ENCODE data around the gene BCAR1.

BCAR1 gene

GRCh38 chr16:75267631-75268264, 16.3 kb upstream of the BCAR1 start:
- H3K4me1 ChIP-seq (ENCODE audit: control insufficient read depth, insufficient read depth, low read length) = peaks cover 45% of the 10 kb centered on the region
- peaks cover 8% of the 10 kb centered on the region for H3K36me3 ChIP-seq (ENCODE audit: insufficient read depth, low read length)
- H3K9ac ChIP-seq (ENCODE audit: low read depth, low read length) = no peak overlapping the region
- H3K9me3 ChIP-seq (replicated peaks; ENCODE audit: low read length) = no peaks in the 10 kb centered on the region
- no peak overlapping the region for H3K4me2 ChIP-seq (ENCODE audit: low read length)
- no peaks in the 10 kb centered on the region for H3K27me3 ChIP-seq (ENCODE audit: control insufficient read depth, insufficient read depth, low read length)
- no peak overlapping the region for H3K4me3 ChIP-seq (ENCODE audit: low read length)

GRCh38 chr16:75266738-75267630, 15.6 kb upstream of the BCAR1 start:
- H3K9ac ChIP-seq (ENCODE audit: low read depth, low read length) = no peak overlapping the region
- no peaks in the 10 kb centered on the region for H3K27me3 ChIP-seq (ENCODE audit: control insufficient read depth, insufficient read depth, low read length)
- H3K4me2 ChIP-seq (ENCODE audit: low read length) = peak overlapping the region; percentile 99
- no peaks in the 10 kb centered on the region for H3K9me3 ChIP-seq (replicated peaks; ENCODE audit: low read length)
- H3K4me3 ChIP-seq (ENCODE audit: low read length) = peak overlapping the region; percentile 98
- H3K36me3 ChIP-seq (ENCODE audit: insufficient read depth, low read length) = peaks cover 16% of the 10 kb centered on the region
- H3K4me1 ChIP-seq (ENCODE audit: control insufficient read depth, insufficient read depth, low read length) = peaks cover 52% of the 10 kb centered on the region

GRCh38 chr16:75265911-75266701, 14.7 kb upstream of the BCAR1 start:
- H3K4me3 ChIP-seq (ENCODE audit: low read length) = peak overlapping the region; percentile 98
- no peaks in the 10 kb centered on the region for H3K27me3 ChIP-seq (ENCODE audit: control insufficient read depth, insufficient read depth, low read length)

GRCh38 chr16:75264999-75265910, 13.8 kb upstream of the BCAR1 start:
- no peaks in the 10 kb centered on the region for H3K9me3 ChIP-seq (replicated peaks; ENCODE audit: low read length)
- peak overlapping the region; percentile 100 for H3K9ac ChIP-seq (ENCODE audit: low read depth, low read length)
- peak overlapping the region; percentile 98 for H3K4me3 ChIP-seq (ENCODE audit: low read length)
- H3K4me1 ChIP-seq (ENCODE audit: control insufficient read depth, insufficient read depth, low read length) = peaks cover 56% of the 10 kb centered on the region
- no peaks in the 10 kb centered on the region for H3K27me3 ChIP-seq (ENCODE audit: control insufficient read depth, insufficient read depth, low read length)
- H3K36me3 ChIP-seq (ENCODE audit: insufficient read depth, low read length) = peaks cover 20% of the 10 kb centered on the region
- peak overlapping the region; percentile 99 for H3K4me2 ChIP-seq (ENCODE audit: low read length)

More at GRCh38 chr16:75265911-75266701, 14.7 kb upstream of the BCAR1 start:
- Histone ChIP-seq H3K4me1 (ENCODE audit: control insufficient read depth, insufficient read depth, low read length) (peaks cover 56% of the 10 kb centered on the region), H3K4me2 (ENCODE audit: low read length) (peak overlapping the region; percentile 99), H3K36me3 (ENCODE audit: insufficient read depth, low read length) (peaks cover 20% of the 10 kb centered on the region), H3K9me3 (replicated peaks; ENCODE audit: low read length) (no peaks in the 10 kb centered on the region), H3K9ac (ENCODE audit: low read depth, low read length) (peak overlapping the region; percentile 100)

GRCh38 chr16:75264457-75264998, 13.1 kb upstream of the BCAR1 start:
- H3K4me1 ChIP-seq (ENCODE audit: control insufficient read depth, insufficient read depth, low read length) = peaks cover 56% of the 10 kb centered on the region
- no peaks in the 10 kb centered on the region for H3K27me3 ChIP-seq (ENCODE audit: control insufficient read depth, insufficient read depth, low read length)
- peak overlapping the region; percentile 100 for H3K9ac ChIP-seq (ENCODE audit: low read depth, low read length)
- peak overlapping the region; percentile 99 for H3K4me2 ChIP-seq (ENCODE audit: low read length)
- H3K9me3 ChIP-seq (replicated peaks; ENCODE audit: low read length) = no peaks in the 10 kb centered on the region
- H3K36me3 ChIP-seq (ENCODE audit: insufficient read depth, low read length) = peaks cover 20% of the 10 kb centered on the region
- peak overlapping the region; percentile 98 for H3K4me3 ChIP-seq (ENCODE audit: low read length)

GRCh38 chr16:75263963-75264445, 12.6 kb upstream of the BCAR1 start:
- no peaks in the 10 kb centered on the region for H3K27me3 ChIP-seq (ENCODE audit: control insufficient read depth, insufficient read depth, low read length)
- H3K36me3 ChIP-seq (ENCODE audit: insufficient read depth, low read length) = peaks cover 23% of the 10 kb centered on the region
- no peaks in the 10 kb centered on the region for H3K9me3 ChIP-seq (replicated peaks; ENCODE audit: low read length)
- peaks cover 56% of the 10 kb centered on the region for H3K4me1 ChIP-seq (ENCODE audit: control insufficient read depth, insufficient read depth, low read length)
- H3K4me2 ChIP-seq (ENCODE audit: low read length) = peak overlapping the region; percentile 99
- peak overlapping the region; percentile 100 for H3K9ac ChIP-seq (ENCODE audit: low read depth, low read length)
- H3K4me3 ChIP-seq (ENCODE audit: low read length) = peak overlapping the region; percentile 98

GRCh38 chr16:75263291-75263962, 12.0 kb upstream of the BCAR1 start:
- Histone ChIP-seq H3K4me1 (ENCODE audit: control insufficient read depth, insufficient read depth, low read length) (peaks cover 56% of the 10 kb centered on the region), H3K36me3 (ENCODE audit: insufficient read depth, low read length) (peaks cover 29% of the 10 kb centered on the region), H3K9me3 (replicated peaks; ENCODE audit: low read length) (no peaks in the 10 kb centered on the region), H3K4me3 (ENCODE audit: low read length) (peak overlapping the region; percentile 98), H3K27me3 (ENCODE audit: control insufficient read depth, insufficient read depth, low read length) (no peaks in the 10 kb centered on the region), H3K4me2 (ENCODE audit: low read length) (peak overlapping the region; percentile 99), H3K9ac (ENCODE audit: low read depth, low read length) (peak overlapping the region; percentile 100)

- Histone ChIP-seq H3K27me3 (ENCODE audit: control insufficient read depth, insufficient read depth, low read length) (no peaks in the 10 kb centered on the region), H3K9ac (ENCODE audit: low read depth, low read length) (no peak overlapping the region), H3K4me3 (ENCODE audit: low read length) (no peak overlapping the region), H3K36me3 (ENCODE audit: insufficient read depth, low read length) (peaks cover 34% of the 10 kb centered on the region), H3K4me2 (ENCODE audit: low read length) (peak overlapping the region; percentile 99), H3K4me1 (ENCODE audit: control insufficient read depth, insufficient read depth, low read length) (peaks cover 55% of the 10 kb centered on the region), H3K9me3 (replicated peaks; ENCODE audit: low read length) (no peaks in the 10 kb centered on the region)
Observed at GRCh38 chr16:75262800-75263127, 11.3 kb upstream of the BCAR1 start.

GRCh38 chr16:75262104-75262799, 10.8 kb upstream of the BCAR1 start:
- Histone ChIP-seq H3K9me3 (replicated peaks; ENCODE audit: low read length) (no peaks in the 10 kb centered on the region), H3K36me3 (ENCODE audit: insufficient read depth, low read length) (peaks cover 34% of the 10 kb centered on the region), H3K4me1 (ENCODE audit: control insufficient read depth, insufficient read depth, low read length) (peaks cover 55% of the 10 kb centered on the region), H3K9ac (ENCODE audit: low read depth, low read length) (no peak overlapping the region), H3K4me2 (ENCODE audit: low read length) (peak overlapping the region; percentile 99), H3K27me3 (ENCODE audit: control insufficient read depth, insufficient read depth, low read length) (no peaks in the 10 kb centered on the region), H3K4me3 (ENCODE audit: low read length) (no peak overlapping the region)

Data from skeletal muscle satellite cell (primary cell).